ENCODE results near the gene KRTAP19-4. TPM values are rescaled to one million over a fixed set of nuclear protein-coding genes. Genes with fewer than 3 reads are reported as not detected.

The KRTAP19-4 gene
- total RNA-seq, 2 donors from 2014 or later: not detected

Other genes starting within 250 kb of the KRTAP19-4 start
- not detected for gene KRTAP24-1, start 214.2 kb downstream of the KRTAP19-4 start, total RNA-seq
- gene KRTAP25-1, start 207.7 kb downstream of the KRTAP19-4 start, total RNA-seq: not detected
- not detected for gene KRTAP26-1, start 176.8 kb downstream of the KRTAP19-4 start, total RNA-seq
- gene KRTAP27-1, start 159.5 kb downstream of the KRTAP19-4 start, total RNA-seq: not detected
- not detected for gene KRTAP23-1, start 148.6 kb downstream of the KRTAP19-4 start, total RNA-seq
- not detected for gene KRTAP13-2, start 124.9 kb downstream of the KRTAP19-4 start, total RNA-seq
- not detected for gene KRTAP13-1, start 101.1 kb downstream of the KRTAP19-4 start, total RNA-seq
- gene KRTAP13-3, start 71.2 kb downstream of the KRTAP19-4 start, total RNA-seq: not detected
- not detected for gene KRTAP13-4, start 66.9 kb downstream of the KRTAP19-4 start, total RNA-seq
- gene KRTAP15-1, start 56.9 kb downstream of the KRTAP19-4 start, total RNA-seq: not detected
- gene KRTAP19-1, start 16.8 kb downstream of the KRTAP19-4 start, total RNA-seq: not detected
- not detected for gene KRTAP19-2, start 9.7 kb downstream of the KRTAP19-4 start, total RNA-seq
- not detected for gene KRTAP19-3, start 5.2 kb downstream of the KRTAP19-4 start, total RNA-seq
- gene KRTAP19-5, start 5.0 kb upstream of the KRTAP19-4 start, total RNA-seq: not detected
- not detected for gene KRTAP19-6, start 44.7 kb upstream of the KRTAP19-4 start, total RNA-seq
- gene KRTAP19-7, start 64.1 kb upstream of the KRTAP19-4 start, total RNA-seq: not detected
- not detected for gene KRTAP22-2, start 93.2 kb upstream of the KRTAP19-4 start, total RNA-seq
- not detected for gene KRTAP6-3, start 95.3 kb upstream of the KRTAP19-4 start, total RNA-seq
- gene KRTAP6-2, start 101.7 kb upstream of the KRTAP19-4 start, total RNA-seq: not detected
- gene KRTAP22-1, start 103.9 kb upstream of the KRTAP19-4 start, total RNA-seq: not detected
- not detected for gene KRTAP6-1, start 116.8 kb upstream of the KRTAP19-4 start, total RNA-seq
- not detected for gene KRTAP20-1, start 119.3 kb upstream of the KRTAP19-4 start, total RNA-seq
- not detected for gene KRTAP20-4, start 123.5 kb upstream of the KRTAP19-4 start, total RNA-seq
- gene KRTAP20-2, start 138.0 kb upstream of the KRTAP19-4 start, total RNA-seq: not detected
- not detected for gene KRTAP20-3, start 145.7 kb upstream of the KRTAP19-4 start, total RNA-seq
- not detected for gene KRTAP21-3, start 221.6 kb upstream of the KRTAP19-4 start, total RNA-seq